IPS-15b (cell line): Measurements from ENCODE around the gene GNPAT.

ENCODE experiments used
- H3K27me3 ChIP-seq: one replicate; pipeline ENCODE4 v1.6.1; 2013; ENCODE audit warnings: low read length; ENCODE audit not compliant: control insufficient read depth, insufficient read depth
- H3K36me3 ChIP-seq: one replicate; pipeline ENCODE4 v1.6.1; 2013; ENCODE audit warnings: low read length; ENCODE audit not compliant: control insufficient read depth, insufficient read depth
- H3K4me1 ChIP-seq: one replicate; pipeline ENCODE4 v1.6.1; 2013; ENCODE audit warnings: mild to moderate bottlenecking, low read length; ENCODE audit not compliant: control insufficient read depth, insufficient read depth
- H3K4me3 ChIP-seq: one replicate; pipeline ENCODE4 v1.5.1; 2013; ENCODE audit warnings: low read depth, low read length
- H3K9ac ChIP-seq: one replicate; pipeline ENCODE4 v1.6.1; 2013; ENCODE audit warnings: low read depth, mild to moderate bottlenecking, low read length
- H3K9me3 ChIP-seq: one replicate; pipeline ENCODE4 v1.6.1; 2013; ENCODE audit warnings: mild to moderate bottlenecking, low read length; ENCODE audit not compliant: control insufficient read depth, insufficient read depth

Gene GNPAT

GRCh38 chr1:231216498-231216897 lies 24.5 kb upstream of the GNPAT start:
- Histone ChIP-seq H3K27me3 (peaks cover 57% of the 10 kb centered on the region), H3K4me3 (no peak overlapping the region), H3K9me3 (no peaks in the 10 kb centered on the region), H3K9ac (no peak overlapping the region), H3K36me3 (no peaks in the 10 kb centered on the region), H3K4me1 (no peaks in the 10 kb centered on the region)

- peaks cover 55% of the 10 kb centered on the region for H3K27me3 ChIP-seq
- no peak overlapping the region for H3K9ac ChIP-seq
- no peaks in the 10 kb centered on the region for H3K36me3 ChIP-seq
- no peaks in the 10 kb centered on the region for H3K4me1 ChIP-seq
- H3K9me3 ChIP-seq, result no peaks in the 10 kb centered on the region
- H3K4me3 ChIP-seq, result no peak overlapping the region
Observed at GRCh38 chr1:231217056-231217455, 24.0 kb upstream of the GNPAT start.

- Histone ChIP-seq H3K4me1 (no peaks in the 10 kb centered on the region), H3K9me3 (no peaks in the 10 kb centered on the region), H3K4me3 (no peak overlapping the region), H3K27me3 (peaks cover 49% of the 10 kb centered on the region), H3K36me3 (no peaks in the 10 kb centered on the region), H3K9ac (no peak overlapping the region)
Observed at GRCh38 chr1:231218078-231218477, 22.9 kb upstream of the GNPAT start.

GRCh38 chr1:231219422-231220401 lies 21.3 kb upstream of the GNPAT start:
- H3K9ac ChIP-seq, result no peak overlapping the region
- no peaks in the 10 kb centered on the region for H3K36me3 ChIP-seq
- peaks cover 37% of the 10 kb centered on the region for H3K27me3 ChIP-seq
- H3K9me3 ChIP-seq, result no peaks in the 10 kb centered on the region
- H3K4me1 ChIP-seq, result no peaks in the 10 kb centered on the region
- no peak overlapping the region for H3K4me3 ChIP-seq

- no peaks in the 10 kb centered on the region for H3K4me1 ChIP-seq
- H3K4me3 ChIP-seq, result no peak overlapping the region
- H3K9ac ChIP-seq, result no peak overlapping the region
- no peaks in the 10 kb centered on the region for H3K9me3 ChIP-seq
- no peaks in the 10 kb centered on the region for H3K36me3 ChIP-seq
- H3K27me3 ChIP-seq, result peaks cover 26% of the 10 kb centered on the region
Observed at GRCh38 chr1:231220801-231221200, 20.2 kb upstream of the GNPAT start.

- no peaks in the 10 kb centered on the region for H3K36me3 ChIP-seq
- H3K9me3 ChIP-seq, result no peaks in the 10 kb centered on the region
Observed at GRCh38 chr1:231226156-231226555, 14.9 kb upstream of the GNPAT start.

GRCh38 chr1:231231511-231231910 lies 9.5 kb upstream of the GNPAT start:
- Histone ChIP-seq H3K36me3 (no peaks in the 10 kb centered on the region), H3K9ac (no peak overlapping the region), H3K27me3 (no peaks in the 10 kb centered on the region), H3K4me1 (no peaks in the 10 kb centered on the region), H3K4me3 (no peak overlapping the region), H3K9me3 (no peaks in the 10 kb centered on the region)

More at GRCh38 chr1:231226156-231226555, 14.9 kb upstream of the GNPAT start:
- Histone ChIP-seq H3K27me3 (no peaks in the 10 kb centered on the region), H3K4me1 (no peaks in the 10 kb centered on the region), H3K9ac (no peak overlapping the region), H3K4me3 (no peak overlapping the region)

- H3K4me3 ChIP-seq, result no peak overlapping the region
- no peaks in the 10 kb centered on the region for H3K9me3 ChIP-seq
- H3K4me1 ChIP-seq, result no peaks in the 10 kb centered on the region
- H3K27me3 ChIP-seq, result no peaks in the 10 kb centered on the region
- no peak overlapping the region for H3K9ac ChIP-seq
- no peaks in the 10 kb centered on the region for H3K36me3 ChIP-seq
Observed at GRCh38 chr1:231232870-231233734, 7.9 kb upstream of the GNPAT start.

- Histone ChIP-seq H3K4me1 (no peaks in the 10 kb centered on the region), H3K9me3 (no peaks in the 10 kb centered on the region), H3K36me3 (no peaks in the 10 kb centered on the region), H3K9ac (no peak overlapping the region), H3K4me3 (no peak overlapping the region), H3K27me3 (no peaks in the 10 kb centered on the region)
Observed at GRCh38 chr1:231233735-231234417, 7.1 kb upstream of the GNPAT start.

- Histone ChIP-seq H3K36me3 (no peaks in the 10 kb centered on the region), H3K27me3 (no peaks in the 10 kb centered on the region), H3K9me3 (no peaks in the 10 kb centered on the region), H3K9ac (no peak overlapping the region), H3K4me1 (no peaks in the 10 kb centered on the region), H3K4me3 (no peak overlapping the region)
Observed at GRCh38 chr1:231234506-231234905, 6.5 kb upstream of the GNPAT start.

- H3K27me3 ChIP-seq, result no peaks in the 10 kb centered on the region
- no peaks in the 10 kb centered on the region for H3K36me3 ChIP-seq
- no peak overlapping the region for H3K4me3 ChIP-seq
- no peak overlapping the region for H3K9ac ChIP-seq
- no peaks in the 10 kb centered on the region for H3K4me1 ChIP-seq
- H3K9me3 ChIP-seq, result no peaks in the 10 kb centered on the region
Observed at GRCh38 chr1:231235526-231236207, 5.3 kb upstream of the GNPAT start.
